HCT116 (cell line): ENCODE results near the gene NT5C2. TPM values are rescaled to one million over a fixed set of nuclear protein-coding genes. Genes with fewer than 3 reads are reported as not detected.
A peak's percentile ranks its signal among the peaks of the same experiment; 100 is the strongest.

Experiments
- ATAC-seq: fragments of 200-7000 bp; cut with Tn5 transposase; 2 replicates; pipeline ENCODE4 v1.9.1; 2020; ENCODE audit warnings: mild to moderate bottlenecking, moderate library complexity
- BruUV-seq: library from RNA; stranded (reverse); fragments of 400-500 nt; replicated peaks from 2 replicates; lab custom pipeline; 2021; lab: Mats Ljungman, UMichigan
- CTCF ChIA-PET: fragments of 300-600 bp; sonication (Branson Sonifier 250); formaldehyde crosslinking; loops from one replicate; lab custom pipeline; 2021; ENCODE audit warnings: antibody characterized with exemption; lab: Charles Lee
- POLR2A ChIA-PET: fragments of 300-600, 350-600 bp; sonication (Branson Sonifier 250); formaldehyde crosslinking; loops from one replicate; lab custom pipeline; 2021; ENCODE audit warnings: antibody characterized with exemption; lab: Charles Lee
- RAD21 ChIA-PET, 2 experiments: fragments of 300-600 bp; sonication (Branson Sonifier 250); formaldehyde crosslinking; loops; one replicate each; lab custom pipeline; 2023; ENCODE audit warnings: low total read pairs in 2 of 2; ENCODE audit not compliant: uncharacterized antibody in 2 of 2, unreplicated experiment in 2 of 2, low non-redundant PET in 1 of 2; lab: Charles Lee
- DNase-seq: peaks from one replicate; pipeline ENCODE4 v3.0.0-alpha.2; 2010; ENCODE audit warnings: low read depth, low spot score
- H2AFZ ChIP-seq: fragments of 200-600 bp; shearing (Covaris generic), sonication (generic); 2 replicates; pipeline ENCODE4 v1.6.1; 2017; ENCODE audit warnings: low read depth, mixed run types, mixed read lengths, antibody characterized with exemption, low read length; ENCODE audit not compliant: poor library complexity, severe bottlenecking
- H3K27ac ChIP-seq: 2 replicates; pipeline ENCODE4 v1.5.1; 2012; ENCODE audit warnings: low read depth, low read length
- H3K27me3 ChIP-seq: fragments of 200-600 bp; sonication (generic); 2 replicates; pipeline ENCODE4 v1.6.1; 2016; ENCODE audit warnings: mixed run types, low read length, mixed read lengths; ENCODE audit not compliant: insufficient read depth
- H3K36me3 ChIP-seq, 2 experiments: fragments of 200-500 bp in 1 of 2; fragments of 200-600 bp in 1 of 2; sonication (Bioruptor generic) in 1 of 2; sonication (generic) in 1 of 2; 2 replicates each; pipeline versions ENCODE4 v1.5.1 to v1.6.1; 2014 to 2016; ENCODE audit warnings: low read length in 2 of 2, inconsistent platforms in 1 of 2, mixed read lengths in 1 of 2, mixed run types in 1 of 2; ENCODE audit not compliant: insufficient read depth in 2 of 2, control insufficient read depth in 1 of 2
- H3K4me1 ChIP-seq, 2 experiments: fragments of 200-600 bp in 1 of 2; sonication (generic) in 1 of 2; 2 replicates each; pipeline versions ENCODE4 v1.5.1 to v1.6.1; 2012 to 2017; ENCODE audit warnings: low read length in 2 of 2, inconsistent platforms in 1 of 2, mild to moderate bottlenecking in 1 of 2, mixed read lengths in 1 of 2, mixed run types in 1 of 2, moderate library complexity in 1 of 2; ENCODE audit not compliant: insufficient read depth in 2 of 2, control insufficient read depth in 1 of 2
- H3K4me2 ChIP-seq: fragments of 200-600 bp; sonication (generic); 2 replicates; pipeline ENCODE4 v1.6.1; 2017; ENCODE audit warnings: mixed run types, low read length, mixed read lengths
- H3K4me3 ChIP-seq, 2 experiments: fragments of 200-600 bp in 1 of 2; sonication (generic) in 1 of 2; replicated peaks in 1 of 2; 2 replicates each; pipeline ENCODE4 v1.5.1; 2011 to 2016; ENCODE audit warnings: low read length in 2 of 2, control low read depth in 1 of 2, low read depth in 1 of 2, mild to moderate bottlenecking in 1 of 2, mixed read lengths in 1 of 2, mixed run types in 1 of 2
- H3K79me2 ChIP-seq: fragments of 200-600 bp; sonication (generic); 2 replicates; pipeline ENCODE4 v1.6.1; 2017; ENCODE audit warnings: mild to moderate bottlenecking, mixed run types, low read length, moderate library complexity, mixed read lengths; ENCODE audit not compliant: insufficient read depth
- H3K9ac ChIP-seq: fragments of 200-600 bp; sonication (generic); 2 replicates; pipeline ENCODE4 v1.6.1; 2016; ENCODE audit warnings: low read length, mixed read lengths
- H3K9me2 ChIP-seq: fragments of 200-600 bp; sonication (generic), shearing (Covaris generic); 2 replicates; pipeline ENCODE4 v1.6.1; 2017; ENCODE audit warnings: mixed run types, mild to moderate bottlenecking, moderate library complexity; ENCODE audit not compliant: insufficient read depth
- H3K9me3 ChIP-seq, 2 experiments: fragments of 200-500 bp in 1 of 2; fragments of 200-600 bp in 1 of 2; sonication (Bioruptor generic) in 1 of 2; sonication (generic) in 1 of 2; 2 replicates each; pipeline ENCODE4 v1.6.1; 2014 to 2017; ENCODE audit warnings: low read length in 2 of 2, mixed read lengths in 2 of 2, inconsistent platforms in 1 of 2, low read depth in 1 of 2, mild to moderate bottlenecking in 1 of 2, mixed run types in 1 of 2, moderate library complexity in 1 of 2; ENCODE audit not compliant: control insufficient read depth in 1 of 2, insufficient read depth in 1 of 2
- H4K20me1 ChIP-seq: fragments of 200-600 bp; sonication (generic), shearing (Covaris generic); 2 replicates; pipeline ENCODE4 v1.6.1; 2017; ENCODE audit warnings: mixed run types, mild to moderate bottlenecking, moderate library complexity; ENCODE audit not compliant: insufficient read depth
- ATF3 ChIP-seq: IDR thresholded peaks from 2 replicates; pipeline ENCODE4 v1.6.1; 2012
- EGR1 ChIP-seq: IDR thresholded peaks from 2 replicates; pipeline ENCODE4 v1.6.1; 2012; ENCODE audit warnings: low read depth
- ELF1 ChIP-seq: IDR thresholded peaks from 2 replicates; pipeline ENCODE4 v1.6.1; 2012; ENCODE audit warnings: low read depth, borderline replicate concordance
- EZH2phosphoT487 ChIP-seq: fragments of 200-600 bp; IDR thresholded peaks from 2 replicates; pipeline ENCODE4 v1.6.1; 2018; ENCODE audit warnings: antibody characterized with exemption, borderline replicate concordance
- FOSL1 ChIP-seq: IDR thresholded peaks from 2 replicates; pipeline ENCODE4 v1.6.1; 2012; ENCODE audit warnings: low read depth
- JUND ChIP-seq: IDR thresholded peaks from 2 replicates; pipeline ENCODE4 v1.6.1; 2012
- MAX ChIP-seq: IDR thresholded peaks from 2 replicates; pipeline ENCODE4 v1.6.1; 2012
- POLR2AphosphoS5 ChIP-seq: IDR thresholded peaks from 2 replicates; pipeline ENCODE4 v1.6.1; 2011; ENCODE audit warnings: mild to moderate bottlenecking, low read depth, low read length, moderate library complexity
- RAD21 ChIP-seq: IDR thresholded peaks from 2 replicates; pipeline ENCODE4 v1.6.1; 2012; ENCODE audit warnings: low read depth, mild to moderate bottlenecking
- REST ChIP-seq: IDR thresholded peaks from 2 replicates; pipeline ENCODE4 v1.6.1; 2012; ENCODE audit warnings: low read depth
- SP1 ChIP-seq: IDR thresholded peaks from 2 replicates; pipeline ENCODE4 v1.6.1; 2012; ENCODE audit warnings: low read depth
- YY1 ChIP-seq: IDR thresholded peaks from 2 replicates; pipeline ENCODE4 v1.6.1; 2011; ENCODE audit warnings: low read length, low read depth, moderate library complexity, mild to moderate bottlenecking; ENCODE audit not compliant: insufficient replicate concordance; ENCODE audit errors: extremely low read depth
- ZFX ChIP-seq: fragments of 450-650 bp; IDR thresholded peaks from 2 replicates; pipeline ENCODE4 v1.6.1; 2017
- ZNF274 ChIP-seq: fragments of 200-500 bp; sonication (Bioruptor generic); IDR thresholded peaks from 2 replicates; pipeline ENCODE4 v1.6.1; 2014; ENCODE audit warnings: mild to moderate bottlenecking, low read depth, low read length, inconsistent platforms
- intact Hi-C: fragments of 100-400 bp; cut with micrococcal nuclease; formaldehyde crosslinking; loops from 2 replicates; pipeline ENCODE4 v1.10.0; 2022
- total RNA-seq: library from RNA; stranded (reverse); gene quantifications from one replicate; pipeline ENCODE4 v1.2.1, GENCODE V29; 2021; ENCODE audit not compliant: unreplicated experiment

The NT5C2 gene
- total RNA-seq, 1 experiment from 2014 or later, result 63.0 TPM

- no peak for TF ChIP-seq ATF3
- no peak for TF ChIP-seq ZFX
- no peak for TF ChIP-seq EGR1
- TF ChIP-seq FOSL1, result no peak
- no peak for TF ChIP-seq EZH2phosphoT487
- no peak for TF ChIP-seq JUND
- no peak for TF ChIP-seq POLR2AphosphoS5
- no peak for TF ChIP-seq SP1
- no peak for TF ChIP-seq MAX
- no peak for TF ChIP-seq RAD21
- TF ChIP-seq REST, result no peak
- no peak for TF ChIP-seq ZNF274
- TF ChIP-seq ELF1, result no peak
- no peak for TF ChIP-seq YY1
- TF ChIP-seq, all 23 proteins: peak for 0
- BruUV-seq, result no TSS peak
- H3K9ac ChIP-seq, result no peak overlapping the region
- H3K79me2 ChIP-seq, result no peaks in the 10 kb centered on the region
- no peak for DNase-seq
- H4K20me1 ChIP-seq, result no peaks in the 10 kb centered on the region
- ChIA-PET POLR2A (interaction anchor here (0.7 to 1.3 kb wide), 2 partner anchors 30 to 33 kb away, joined by 3 to 5 read pairs; no protein-coding TSS in a partner anchor), CTCF (interaction anchor here (1.2 kb wide), 1 partner anchor 33 kb away, joined by 4 read pairs; no protein-coding TSS in a partner anchor), RAD21 (no interaction called here)
- peak overlapping the region; percentile 54; the same call in 1 of the 2 replicates for H3K4me2 ChIP-seq
- no peaks in the 10 kb centered on the region for H3K36me3 ChIP-seq
- intact Hi-C loops, result no loop called here
- H3K4me1 ChIP-seq, result peaks cover 23 to 40% of the 10 kb centered on the region in 2 experiments
- H3K4me3 ChIP-seq, result no peak overlapping the region
- no peaks in the 10 kb centered on the region for H3K9me2 ChIP-seq
- H3K27ac ChIP-seq, result no peak overlapping the region
- H2AFZ ChIP-seq, result no peak overlapping the region
- no peaks in the 10 kb centered on the region for H3K27me3 ChIP-seq
- H3K9me3 ChIP-seq, result no peaks in the 10 kb centered on the region
- no peak for ATAC-seq
These were observed 4.8 kb upstream of the NT5C2 start for GRCh38 chr10:103197903-103198302.
